SK-N-SH (cell line): ENCODE measurements around the gene MAP2K3.

Source experiments
- CTCF ChIP-seq: fragments of 200-600 bp; sonication (generic); IDR thresholded peaks from 2 replicates; pipeline ENCODE4 v1.6.1; 2017; ENCODE audit warnings: antibody characterized with exemption, mild to moderate bottlenecking, moderate library complexity
- EP300 ChIP-seq, 2 experiments: IDR thresholded peaks; 2 replicates each; pipeline versions ENCODE4 v1.4.0 to v1.6.1; 2012; ENCODE audit warnings: borderline replicate concordance in 1 of 2, low read depth in 1 of 2, low read length in 1 of 2
- FOXJ3 ChIP-seq: sonication (generic); formaldehyde crosslinking; IDR thresholded peaks from 2 replicates; pipeline ENCODE4 v1.5.1; 2020; ENCODE audit warnings: mild to moderate bottlenecking, missing genetic modification reagents
- MAX ChIP-seq: IDR thresholded peaks from 2 replicates; pipeline ENCODE4 v1.4.0; 2012; ENCODE audit warnings: low read depth
- MEF2A ChIP-seq: IDR thresholded peaks from 2 replicates; pipeline ENCODE4 v1.4.0; 2012; ENCODE audit warnings: low read depth, borderline replicate concordance
- RAD21 ChIP-seq: IDR thresholded peaks from 2 replicates; pipeline ENCODE4 v1.6.1; 2012; ENCODE audit warnings: mild to moderate bottlenecking, low read length
- RXRA ChIP-seq: IDR thresholded peaks from 2 replicates; pipeline ENCODE4 v1.4.0; 2012; ENCODE audit warnings: low read depth, mild to moderate bottlenecking, borderline replicate concordance
- SMC3 ChIP-seq: IDR thresholded peaks from 2 replicates; pipeline ENCODE4 v1.6.1; 2012; ENCODE audit warnings: low read depth, low read length, improper control_type of control experiment
- YY1 ChIP-seq: IDR thresholded peaks from 2 replicates; pipeline ENCODE4 v1.4.0; 2012; ENCODE audit warnings: low read depth, mild to moderate bottlenecking

GRCh38 chr17:21353326-21354010 lies 69.0 kb downstream of the MAP2K3 start:
- no peak for TF ChIP-seq MAX
- no peak for TF ChIP-seq MEF2A
- no peak for TF ChIP-seq SMC3
- no peak for TF ChIP-seq RXRA
- TF ChIP-seq RAD21 = no peak
- no peak for TF ChIP-seq CTCF
- no peak for TF ChIP-seq FOXJ3 (CRISPR knock-in tag)
- no peak for TF ChIP-seq EP300 (IDR thresholded peaks at IDR 0.05; ENCODE audit: borderline replicate concordance in 1 of 2, low read depth in 1 of 2, low read length in 1 of 2)
- TF ChIP-seq YY1 = no peak
